Mammary epithelial cell (primary cell): ENCODE data around the gene FUS.

Experiments used
- EZH2 ChIP-seq: IDR thresholded peaks from 2 replicates; pipeline ENCODE4 v1.6.1; 2012; ENCODE audit warnings: low read length, inconsistent platforms, borderline replicate concordance
- TF ChIP-seq, protein P1 (sequence below), 2 donors: IDR thresholded peaks in 1 of 2; conservative IDR thresholded peaks in 1 of 2; 2 replicates each; pipeline ENCODE4 v1.5.1; 2011 to 2012; ENCODE audit warnings: inconsistent platforms in 2 of 2, low read length in 2 of 2, mild to moderate bottlenecking in 2 of 2, control low read depth in 1 of 2, low read depth in 1 of 2; ENCODE audit not compliant: insufficient read depth in 1 of 2; ENCODE audit errors: extremely low read depth in 1 of 2

DNA sequence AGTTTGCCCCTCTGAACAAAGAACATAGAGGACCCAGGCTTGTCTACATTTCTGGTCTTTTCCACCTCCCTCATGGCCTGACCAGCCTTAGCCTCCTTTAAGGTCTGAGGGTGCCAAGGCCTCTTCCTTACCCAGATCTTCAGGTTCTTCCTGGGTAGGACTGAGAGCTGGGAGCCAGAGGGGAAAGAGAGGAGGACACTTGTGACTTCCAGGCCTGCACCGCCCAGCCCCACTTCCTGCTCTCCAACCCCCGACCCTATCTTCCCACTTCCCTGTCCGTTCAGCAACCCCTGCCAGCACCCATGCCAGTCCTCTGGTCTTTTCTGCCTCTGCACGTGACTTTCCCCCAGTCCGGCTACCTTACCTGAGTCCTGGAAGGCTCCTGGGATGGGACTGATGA is 30.6 kb upstream of the FUS start:
- no peak for TF ChIP-seq EZH2
- TF ChIP-seq, protein P1, sequence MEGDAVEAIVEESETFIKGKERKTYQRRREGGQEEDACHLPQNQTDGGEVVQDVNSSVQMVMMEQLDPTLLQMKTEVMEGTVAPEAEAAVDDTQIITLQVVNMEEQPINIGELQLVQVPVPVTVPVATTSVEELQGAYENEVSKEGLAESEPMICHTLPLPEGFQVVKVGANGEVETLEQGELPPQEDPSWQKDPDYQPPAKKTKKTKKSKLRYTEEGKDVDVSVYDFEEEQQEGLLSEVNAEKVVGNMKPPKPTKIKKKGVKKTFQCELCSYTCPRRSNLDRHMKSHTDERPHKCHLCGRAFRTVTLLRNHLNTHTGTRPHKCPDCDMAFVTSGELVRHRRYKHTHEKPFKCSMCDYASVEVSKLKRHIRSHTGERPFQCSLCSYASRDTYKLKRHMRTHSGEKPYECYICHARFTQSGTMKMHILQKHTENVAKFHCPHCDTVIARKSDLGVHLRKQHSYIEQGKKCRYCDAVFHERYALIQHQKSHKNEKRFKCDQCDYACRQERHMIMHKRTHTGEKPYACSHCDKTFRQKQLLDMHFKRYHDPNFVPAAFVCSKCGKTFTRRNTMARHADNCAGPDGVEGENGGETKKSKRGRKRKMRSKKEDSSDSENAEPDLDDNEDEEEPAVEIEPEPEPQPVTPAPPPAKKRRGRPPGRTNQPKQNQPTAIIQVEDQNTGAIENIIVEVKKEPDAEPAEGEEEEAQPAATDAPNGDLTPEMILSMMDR (conservative IDR thresholded peaks at IDR 0.05 in 1 of 2, IDR thresholded peaks at IDR 0.05 in 1 of 2; ENCODE audit: extremely low read depth in 1 of 2, insufficient read depth in 1 of 2, low read depth in 1 of 2, low read length in 2 of 2) = no peak
